HG03460 (cell line): Measurements from ENCODE around the gene CHD9.
"Not testable (repeated sequence)": the region's sequence is repeated elsewhere in the genome, so short reads cannot be mapped to it uniquely, and the experiment has no call there.

ENCODE experiments used
- ATAC-seq: cut with Tn5 transposase; IDR thresholded peaks from one replicate; pipeline ENCODE4 v1.9.1; 2021; ENCODE audit not compliant: unreplicated experiment

The CHD9 gene

GRCh38 chr16:53258809-53259208, 204.0 kb downstream of the CHD9 start:
- no peak for ATAC-seq

DNA sequence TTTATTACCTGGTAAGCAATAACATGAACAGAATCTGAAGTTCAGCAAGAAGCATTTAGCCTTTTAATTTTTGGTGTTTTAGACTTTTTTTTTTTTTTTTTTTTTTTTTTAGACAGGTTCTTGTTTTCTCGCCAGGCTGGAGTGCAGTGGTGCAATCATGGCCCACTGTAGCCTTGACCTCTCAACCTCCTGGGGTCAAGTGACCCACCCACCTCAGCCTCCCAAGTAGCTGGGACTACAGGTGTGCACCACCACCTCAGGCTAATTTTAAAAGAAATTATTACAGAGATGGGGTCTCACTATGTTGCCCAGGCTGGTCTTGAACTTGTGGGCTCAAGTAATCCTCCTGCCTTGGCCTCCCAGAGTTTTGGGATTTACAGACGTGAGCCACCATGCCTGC, 206.5 kb downstream of the CHD9 start:
- no peak for ATAC-seq

GRCh38 chr16:53262645-53263044, 207.9 kb downstream of the CHD9 start:
- ATAC-seq, result no peak

- ATAC-seq, result no peak
These were observed 211.4 kb downstream of the CHD9 start for GRCh38 chr16:53266156-53266555.

DNA sequence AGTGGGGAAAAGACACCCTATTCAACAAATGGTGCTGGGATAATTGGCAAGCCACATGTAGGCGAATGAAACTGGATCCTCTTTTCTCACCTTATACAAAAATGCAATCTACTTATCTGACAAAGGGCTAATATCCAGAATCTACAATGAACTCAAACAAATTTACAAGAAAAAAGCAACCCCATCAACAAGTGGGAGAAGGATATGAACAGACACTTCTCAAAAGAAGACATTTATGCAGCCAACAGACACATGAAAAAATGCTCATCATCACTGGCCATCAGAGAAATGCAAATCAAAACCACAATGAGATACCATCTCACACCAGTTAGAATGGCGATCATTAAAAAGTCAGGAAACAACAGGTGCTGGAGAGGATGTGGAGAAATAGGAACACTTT, 223.7 kb downstream of the CHD9 start:
- ATAC-seq, result not testable (repeated sequence)

DNA sequence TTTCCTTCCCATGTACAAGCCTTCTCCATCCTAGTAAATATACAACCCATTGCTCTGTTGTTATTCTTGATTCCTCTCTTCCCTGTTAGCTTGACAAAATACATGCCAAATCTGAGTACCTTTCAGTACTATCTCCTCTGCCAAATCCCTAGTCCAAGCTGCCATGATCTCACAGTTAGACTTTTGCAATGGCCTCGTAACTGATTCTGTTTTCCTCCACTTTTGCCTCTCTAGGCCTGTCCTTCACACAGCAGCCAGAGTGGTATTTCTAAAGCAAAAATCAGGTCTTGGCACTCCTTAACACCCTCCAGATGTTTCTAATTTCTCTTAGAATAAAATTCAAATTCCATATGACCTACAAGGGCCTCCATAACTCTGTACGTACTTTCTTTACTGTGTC, 226.5 kb downstream of the CHD9 start:
- ATAC-seq, result no peak

- ATAC-seq, result no peak
These were observed 227.1 kb downstream of the CHD9 start for GRCh38 chr16:53281859-53282258.

DNA sequence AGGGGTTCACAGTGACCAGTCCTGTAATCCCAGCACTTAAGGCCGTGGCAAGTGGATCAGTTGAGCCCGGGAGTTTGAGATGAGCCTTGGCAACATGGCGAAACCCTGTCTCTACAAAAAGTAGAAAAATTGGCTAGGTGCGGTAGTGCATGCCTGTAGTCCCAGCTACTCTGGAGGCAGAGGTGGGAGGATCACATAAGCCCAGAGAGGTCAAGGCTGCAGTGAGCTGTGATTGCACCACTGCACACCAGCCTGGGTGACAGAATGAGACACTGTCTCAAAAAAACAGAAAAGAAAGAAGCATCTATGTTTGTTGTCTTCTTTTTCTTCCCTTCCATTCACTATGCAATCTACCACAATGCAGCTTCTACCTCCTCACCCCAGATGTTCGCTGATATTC, 227.5 kb downstream of the CHD9 start:
- no peak for ATAC-seq

DNA sequence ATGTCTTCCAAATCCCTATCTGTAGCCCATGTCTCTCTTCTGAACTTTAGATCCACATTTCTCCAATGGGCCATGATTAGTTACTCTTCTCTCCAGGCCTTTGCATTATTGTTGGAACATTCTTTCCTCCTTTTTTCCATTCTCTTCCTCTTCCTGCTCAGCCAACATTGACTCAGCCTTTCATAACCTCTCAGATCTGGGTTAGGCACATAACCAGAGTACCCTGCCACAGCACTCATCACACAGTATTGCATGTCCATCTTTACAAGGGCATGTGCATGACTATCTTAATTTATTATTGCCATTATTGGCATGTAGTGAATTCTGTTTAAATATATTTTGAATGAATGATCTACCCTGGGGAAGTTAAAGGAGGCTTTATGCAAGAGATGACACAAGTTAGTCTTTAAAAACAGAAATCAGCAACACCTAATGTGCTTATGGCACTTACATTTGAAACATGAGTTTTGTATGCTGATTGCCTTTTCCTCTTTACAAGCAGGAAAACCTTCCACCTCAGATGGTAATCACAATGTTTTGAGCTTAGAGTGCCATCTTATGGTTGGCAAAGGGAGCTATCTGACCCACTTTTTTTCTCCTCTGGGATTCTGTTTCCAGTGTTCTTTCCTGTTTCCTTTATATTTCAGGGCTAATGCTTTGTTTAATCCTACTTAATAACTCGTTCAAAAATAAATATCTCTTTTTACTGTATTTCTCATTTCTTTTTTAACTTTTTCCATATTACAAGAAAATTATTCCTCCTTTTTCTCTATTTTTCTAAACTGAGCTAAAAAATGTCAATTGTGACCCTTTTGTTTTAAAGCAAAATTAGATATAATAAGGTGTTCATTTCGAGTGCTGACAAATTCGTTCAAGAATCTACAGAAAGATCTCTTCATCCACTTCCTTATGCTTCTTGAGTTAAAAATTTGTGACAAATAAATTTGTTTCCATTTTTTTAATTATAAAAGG, 228.5 kb downstream of the CHD9 start:
- no peak for ATAC-seq

DNA sequence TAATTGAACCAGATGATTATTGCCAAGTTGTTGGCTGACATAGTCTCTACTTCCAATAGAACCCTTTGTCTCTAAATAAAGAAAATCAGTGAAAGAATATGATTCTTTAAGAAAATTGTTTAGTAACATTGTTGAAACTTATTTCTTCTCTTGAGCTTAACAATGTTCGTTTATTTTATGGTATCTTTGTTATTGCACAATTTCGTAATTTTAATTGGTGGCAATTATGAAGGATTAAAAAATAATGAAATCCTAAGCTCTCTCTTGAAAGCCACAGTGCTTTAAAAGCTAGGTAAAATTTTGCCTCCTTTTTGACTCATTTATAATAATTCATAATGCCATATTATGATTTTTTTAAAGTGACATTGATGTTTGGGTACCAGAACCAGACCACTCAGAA, 230.4 kb downstream of the CHD9 start:
- ATAC-seq, result no peak

DNA sequence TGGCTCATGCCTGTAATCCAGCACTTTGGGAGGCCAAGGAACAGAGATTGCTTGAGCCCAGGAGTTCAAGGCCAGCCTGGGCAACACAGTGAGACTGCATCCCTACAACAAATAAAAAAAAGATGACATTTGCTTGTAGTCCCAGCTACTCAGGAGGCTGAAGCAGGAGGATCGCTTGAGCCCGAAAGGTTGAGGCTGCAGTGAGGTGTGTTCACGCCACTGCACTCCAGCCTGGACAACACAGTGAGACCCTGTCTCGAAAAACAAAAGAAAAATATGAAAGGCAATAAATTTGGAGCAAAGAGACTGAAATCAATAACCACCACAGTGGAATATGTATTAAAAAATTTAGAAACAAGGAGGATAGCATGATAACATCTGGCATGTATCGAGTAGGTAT, 235.7 kb downstream of the CHD9 start:
- ATAC-seq, result no peak

DNA sequence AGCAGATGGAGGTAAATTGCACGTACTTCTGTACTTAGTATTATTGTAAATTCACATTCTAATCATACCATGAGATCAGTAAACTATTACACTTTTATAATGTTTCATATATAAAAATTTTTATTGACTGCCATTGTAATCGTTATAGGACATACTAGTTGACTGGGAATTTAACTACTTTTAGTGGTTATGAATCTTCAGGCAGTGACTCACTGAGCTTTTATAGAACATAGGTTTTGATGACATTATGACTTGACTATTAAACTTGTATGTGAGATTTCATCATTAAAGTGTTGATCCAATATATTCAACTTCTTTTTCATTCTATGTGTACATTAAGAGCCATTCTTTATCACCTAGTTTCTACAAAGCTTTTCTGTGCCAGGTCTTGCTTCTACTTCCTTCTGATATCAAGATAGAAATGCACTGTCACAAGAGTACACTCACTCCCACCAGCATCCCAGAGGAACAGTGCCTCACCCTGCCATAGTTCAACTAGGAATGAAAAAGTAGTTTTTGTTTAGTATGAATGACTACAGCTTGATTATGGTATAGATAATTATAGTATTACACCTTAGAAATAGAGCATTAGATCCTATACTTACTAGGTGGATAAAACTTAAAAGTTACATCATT, 237.1 kb downstream of the CHD9 start:
- ATAC-seq, result no peak

DNA sequence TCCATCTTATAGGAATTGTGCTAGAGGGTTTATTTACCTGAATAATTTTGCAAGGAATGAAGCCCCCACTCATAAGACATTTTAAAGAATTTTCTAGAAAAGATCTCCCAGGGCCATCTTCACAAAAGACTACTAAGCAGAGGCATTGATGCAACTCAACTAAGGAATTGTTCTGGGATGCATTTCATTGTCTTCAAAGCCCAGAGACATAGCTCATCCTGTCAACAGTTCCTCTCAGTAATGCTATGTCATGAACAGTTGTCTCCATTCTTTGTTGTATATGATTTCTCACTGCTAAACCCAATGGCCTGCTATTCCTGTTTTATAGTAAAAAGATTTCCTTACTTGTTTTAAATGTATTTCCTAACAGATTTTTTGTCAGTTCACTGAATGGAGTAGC, 242.7 kb downstream of the CHD9 start:
- ATAC-seq, result no peak

- no peak for ATAC-seq
These were observed 249.5 kb downstream of the CHD9 start for GRCh38 chr16:53304334-53304733.

- ATAC-seq, result no peak
These were observed 251.0 kb downstream of the CHD9 start for GRCh38 chr16:53305743-53306142.

DNA sequence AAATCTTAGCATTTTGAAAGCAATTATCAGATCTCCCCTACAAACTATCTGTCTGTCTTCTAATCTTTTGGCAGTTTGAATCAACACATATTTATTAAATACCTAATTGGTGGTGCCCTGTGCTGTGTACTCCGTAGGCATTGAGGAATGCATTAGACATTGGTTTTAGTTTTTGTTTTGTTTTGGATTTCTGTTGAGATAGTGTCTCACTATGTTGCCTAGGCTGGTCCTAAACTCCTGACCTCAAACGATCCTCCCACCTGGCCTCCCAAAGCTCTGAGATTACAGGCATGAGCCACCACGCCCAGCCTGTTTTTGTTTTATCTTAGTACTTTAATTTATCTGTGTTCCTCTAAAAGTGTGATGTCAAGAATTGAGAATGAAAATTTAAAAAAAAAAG, 254.7 kb downstream of the CHD9 start:
- no peak for ATAC-seq

DNA sequence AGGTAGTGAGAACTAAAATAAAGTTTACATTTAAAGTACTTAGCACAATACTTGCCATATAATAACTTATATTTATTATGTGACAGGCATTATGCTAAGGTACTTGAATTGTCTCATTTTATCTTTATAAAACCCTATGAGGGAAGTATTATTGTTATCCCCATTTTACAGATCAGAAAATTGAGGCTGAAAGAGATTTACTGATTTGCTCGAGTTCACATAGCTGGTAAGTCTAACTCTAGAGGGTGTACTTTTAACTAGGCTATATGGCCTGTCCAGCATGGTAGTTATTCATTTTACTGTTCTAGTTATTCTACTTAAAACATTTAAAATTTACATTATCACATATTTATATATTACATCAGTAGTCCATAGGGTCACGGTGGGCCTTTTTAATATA, 266.2 kb downstream of the CHD9 start:
- no peak for ATAC-seq

DNA sequence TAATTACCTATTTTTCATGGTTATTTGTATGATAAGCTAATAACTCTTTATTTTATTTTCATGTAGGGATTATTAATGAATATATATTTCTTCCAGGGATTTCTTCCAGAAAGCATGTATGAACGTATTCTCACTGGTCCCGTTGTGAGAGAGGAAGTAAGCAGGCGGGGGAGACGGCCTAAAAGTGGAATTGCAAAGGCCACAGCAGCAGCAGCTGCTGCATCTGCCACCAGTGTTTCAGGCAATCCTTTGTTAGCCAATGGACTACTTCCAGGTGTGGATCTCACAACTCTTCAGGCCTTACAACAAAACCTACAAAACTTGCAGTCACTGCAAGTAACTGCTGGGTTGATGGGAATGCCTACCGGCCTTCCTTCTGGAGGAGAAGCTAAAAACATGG, 269.1 kb downstream of the CHD9 start:
- no peak for ATAC-seq

DNA sequence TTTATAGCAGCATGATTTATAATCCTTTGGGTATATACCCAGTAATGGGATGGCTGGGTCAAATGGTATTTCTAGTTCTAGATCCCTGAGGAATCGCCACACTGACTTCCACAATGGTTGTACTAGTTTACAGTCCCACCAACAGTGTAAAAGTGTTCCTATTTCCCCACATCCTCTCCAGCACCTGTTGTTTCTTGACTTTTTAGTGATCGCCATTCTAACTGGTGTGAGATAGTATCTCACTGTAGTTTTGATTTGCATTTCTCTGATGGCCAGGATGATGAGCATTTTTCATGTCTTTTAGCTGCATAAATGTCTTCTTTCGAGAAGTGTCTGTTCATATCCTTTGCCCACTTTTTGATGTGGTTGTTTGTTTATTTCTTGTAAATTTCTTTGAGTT, 276.2 kb downstream of the CHD9 start:
- not testable (repeated sequence) for ATAC-seq

DNA sequence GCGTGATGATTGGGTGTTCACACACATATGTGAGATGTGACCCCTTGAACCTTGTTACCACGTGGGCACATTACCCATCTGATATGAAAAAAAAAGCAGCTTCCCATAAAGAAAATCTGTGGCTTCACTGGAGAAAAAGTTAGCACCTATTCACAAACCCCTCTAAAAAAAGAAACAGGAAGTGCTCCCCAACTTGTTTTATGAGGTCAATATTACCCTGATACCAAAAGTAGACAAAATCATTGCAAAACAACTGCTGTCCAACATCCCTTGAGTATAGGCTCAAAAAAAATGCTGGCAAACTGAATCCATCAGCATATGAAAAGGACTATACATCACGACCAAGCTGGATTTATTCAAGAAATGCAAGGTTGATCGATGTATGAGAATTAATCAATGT, 279.8 kb downstream of the CHD9 start:
- ATAC-seq, result no peak

- no peak for ATAC-seq
These were observed 282.5 kb downstream of the CHD9 start for GRCh38 chr16:53337294-53337693.

DNA sequence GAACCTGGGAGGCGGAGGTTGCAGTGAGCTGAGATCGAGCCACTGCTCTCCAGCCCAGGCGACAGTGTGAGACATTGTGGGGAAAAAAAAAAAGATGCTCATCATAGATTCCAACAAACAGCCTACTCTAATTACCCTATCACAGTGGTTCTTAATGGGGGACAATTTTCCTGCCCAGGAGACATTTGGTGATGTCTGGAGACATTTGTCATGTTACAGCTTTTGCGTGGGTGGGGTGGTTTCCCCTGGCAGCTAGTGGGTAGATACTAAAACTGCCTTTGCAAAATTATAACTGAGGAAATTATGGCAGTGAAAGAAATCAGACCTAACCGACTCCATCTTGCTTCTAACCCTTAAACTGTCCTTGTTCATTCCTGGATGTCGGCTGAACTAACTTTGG, 287.0 kb downstream of the CHD9 start:
- ATAC-seq, result no peak
